ENCODE results near the gene GLT1D1. TPM values are rescaled to one million over a fixed set of nuclear protein-coding genes. Genes with fewer than 3 reads are reported as not detected.

Gene GLT1D1
- total and polyA plus RNA-seq, 2 of the 8 experiments (the other 6 are each of a cell fraction or from before 2014, with no cell fraction given): 1.5 to 3.6 TPM

DNA sequence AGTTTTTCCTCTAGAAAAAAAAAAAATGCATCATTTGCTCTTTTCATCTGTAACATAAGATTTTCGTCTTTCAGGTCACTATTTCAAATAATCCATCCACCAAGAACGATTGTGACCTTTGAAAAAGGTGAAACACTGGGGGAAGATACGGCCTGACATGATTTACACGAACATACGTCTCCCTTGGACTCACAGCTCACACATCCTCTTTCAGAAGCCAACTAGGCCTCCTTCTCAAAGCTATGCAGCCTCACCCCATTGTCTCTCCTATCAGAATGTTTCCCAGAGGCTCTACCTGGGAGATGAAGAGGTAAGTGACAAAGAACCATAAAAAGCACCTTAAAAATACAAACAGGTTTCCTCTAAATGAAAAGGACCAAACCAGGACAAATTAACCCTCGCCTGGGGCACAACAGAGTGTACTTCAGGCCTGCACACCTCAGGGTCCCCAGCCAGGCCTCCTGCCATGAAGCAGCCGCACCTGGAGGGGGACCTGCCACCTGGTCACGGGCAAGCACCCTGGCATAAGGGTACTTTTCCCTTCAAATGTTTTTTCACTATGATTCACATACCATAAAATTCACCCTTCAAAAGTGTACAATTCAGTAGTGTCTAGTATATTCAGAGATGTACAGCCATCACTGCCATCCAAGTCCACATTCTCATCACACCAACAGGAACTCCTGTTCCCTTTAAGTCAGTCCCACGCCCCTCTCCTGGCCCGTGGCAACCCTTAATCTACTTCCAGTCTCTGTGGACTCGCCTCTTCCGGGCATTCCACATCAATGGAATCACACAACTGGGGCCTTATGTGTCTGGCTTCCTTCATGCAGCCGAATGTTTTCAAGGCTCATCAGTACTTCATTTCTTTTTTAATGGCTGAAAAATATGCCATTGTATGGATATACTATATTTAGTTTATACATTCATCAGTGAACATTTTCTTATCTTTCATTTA is 34.9 kb upstream of the GLT1D1 start (continued):
- TF ChIP-seq RNF2 (IDR thresholded peaks at IDR 0.05; ENCODE audit: borderline replicate concordance, low read depth, low read length, missing control alignments, poor library complexity, severe bottlenecking) (no peak), RBBP5 (IDR thresholded peaks at IDR 0.05; ENCODE audit: borderline replicate concordance, low read depth, low read length) (no peak), SP2 (IDR thresholded peaks at IDR 0.05; ENCODE audit: low read length) (no peak), CTBP2 (IDR thresholded peaks at IDR 0.05; ENCODE audit: borderline replicate concordance, insufficient read depth, insufficient read length, low read length) (no peak), CHD7 (IDR thresholded peaks at IDR 0.05; ENCODE audit: insufficient replicate concordance, low read length) (no peak), TBP (IDR thresholded peaks at IDR 0.05; ENCODE audit: low read depth, low read length) (no peak)
- TF ChIP-seq, protein P1, sequence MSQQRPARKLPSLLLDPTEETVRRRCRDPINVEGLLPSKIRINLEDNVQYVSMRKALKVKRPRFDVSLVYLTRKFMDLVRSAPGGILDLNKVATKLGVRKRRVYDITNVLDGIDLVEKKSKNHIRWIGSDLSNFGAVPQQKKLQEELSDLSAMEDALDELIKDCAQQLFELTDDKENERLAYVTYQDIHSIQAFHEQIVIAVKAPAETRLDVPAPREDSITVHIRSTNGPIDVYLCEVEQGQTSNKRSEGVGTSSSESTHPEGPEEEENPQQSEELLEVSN (IDR thresholded peaks at IDR 0.05): no peak

Data from H1 (cell line).